Renal cortical epithelial cell (primary cell): ENCODE measurements around the gene MTARC1. TPM values are rescaled to one million over a fixed set of nuclear protein-coding genes. Genes with fewer than 3 reads are reported as not detected.

Source experiments
- DNase-seq: peaks from one replicate; pipeline ENCODE4 v3.0.0-alpha.2; 2011; ENCODE audit warnings: low read depth
- total RNA-seq: library from RNA; depleted of rRNA; stranded (reverse); fragments of >200 nt; gene quantifications from 2 replicates; pipeline ENCODE4 v1.2.3, GENCODE V29; 2014

Gene MTARC1
- 4.0 and 5.0 TPM in 2 replicates for total RNA-seq

GRCh38 chr1:220786337-220787068, at the start of gene MTARC1:
TSS of gene MTARC1 (plus strand) at chr1:220786913. CDS start at chr1:220786945, 32 bp downstream.
- DNase-seq, result peak; percentile 22

- no peak for DNase-seq
Measured at GRCh38 chr1:220741349-220741748, 45.4 kb upstream of the MTARC1 start.

- DNase-seq, result no peak
Measured at GRCh38 chr1:220741825-220742224, 44.9 kb upstream of the MTARC1 start.

- DNase-seq, result no peak
Measured at GRCh38 chr1:220742520-220742919, 44.2 kb upstream of the MTARC1 start.

GRCh38 chr1:220746851-220747250, 39.9 kb upstream of the MTARC1 start:
- no peak for DNase-seq

- DNase-seq, result no peak
Measured at GRCh38 chr1:220747437-220748088, 39.1 kb upstream of the MTARC1 start.

GRCh38 chr1:220748089-220748934, 38.4 kb upstream of the MTARC1 start, which contains the start of gene MTARC2:
TSS of gene MTARC2 (plus strand) at chr1:220748322. CDS start at chr1:220748532, 210 bp downstream.
- peak; percentile 68 for DNase-seq

- no peak for DNase-seq
Measured at GRCh38 chr1:220748936-220749335, 37.8 kb upstream of the MTARC1 start.

- peak; percentile 49 for DNase-seq
Measured at GRCh38 chr1:220750131-220750515, 36.6 kb upstream of the MTARC1 start.

- DNase-seq, result peak; percentile 22
Measured at GRCh38 chr1:220751111-220751510, 35.6 kb upstream of the MTARC1 start.

- no peak for DNase-seq
Measured at GRCh38 chr1:220754212-220754917, 32.3 kb upstream of the MTARC1 start.

GRCh38 chr1:220754918-220755295, 31.8 kb upstream of the MTARC1 start:
- no peak for DNase-seq

GRCh38 chr1:220755309-220755708, 31.4 kb upstream of the MTARC1 start:
- no peak for DNase-seq

GRCh38 chr1:220757441-220757840, 29.3 kb upstream of the MTARC1 start:
- no peak for DNase-seq

GRCh38 chr1:220759147-220759546, 27.6 kb upstream of the MTARC1 start:
- no peak for DNase-seq

GRCh38 chr1:220761688-220762427, 24.9 kb upstream of the MTARC1 start:
- no peak for DNase-seq

GRCh38 chr1:220764757-220765156, 22.0 kb upstream of the MTARC1 start:
- no peak for DNase-seq

- DNase-seq, result peak; percentile 53
Measured at GRCh38 chr1:220767312-220768125, 19.2 kb upstream of the MTARC1 start.

- DNase-seq, result peak; percentile 43
Measured at GRCh38 chr1:220768126-220768601, 18.5 kb upstream of the MTARC1 start.

GRCh38 chr1:220769205-220769604, 17.5 kb upstream of the MTARC1 start:
- DNase-seq, result no peak
